ENCODE results near the gene TTC13. TPM values are rescaled to one million over a fixed set of nuclear protein-coding genes. Genes with fewer than 3 reads are reported as not detected.

The TTC13 gene
- total RNA-seq, 4 donors from 2014 or later = 8.4 to 27.0 (median 11.5) TPM

DNA sequence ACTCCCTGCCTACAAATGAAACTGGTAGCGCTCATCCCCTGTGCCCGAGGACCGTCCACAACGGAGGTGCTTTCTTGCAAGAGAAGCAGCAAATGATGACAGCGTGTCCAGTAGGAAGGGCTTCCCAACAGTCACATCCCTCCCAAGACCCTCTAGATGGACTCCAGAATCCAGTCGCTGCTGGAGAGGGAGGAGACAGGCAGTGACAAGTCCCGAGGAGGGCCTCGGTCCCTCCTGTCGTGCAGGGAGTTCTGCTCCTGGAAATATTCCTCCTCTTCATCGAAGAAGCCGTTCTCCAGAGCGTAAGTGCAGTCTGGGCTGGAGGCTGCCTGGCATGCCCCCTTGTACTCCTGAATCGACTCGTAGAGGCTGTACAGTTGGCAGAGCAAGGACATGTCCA lies 41.0 kb upstream of the TTC13 start:
- Histone ChIP-seq H3K36me3 (peaks cover 0 to 10% (median 0%) of the 10 kb centered on the region in 4 donors), H3K27me3 (peaks cover 0 to 16% (median 0%) of the 10 kb centered on the region in 4 donors), H3K4me1 (peaks cover 0 to 4% (median 2%) of the 10 kb centered on the region in 4 donors), H3K27ac (replicated peaks in 1 of 4) (no peak overlapping the region), H3K9me3 (no peaks in the 10 kb centered on the region), H3K4me3 (no peak overlapping the region)
- WGBS = 92% methylated on average over 14 of the region's 14 CpGs
- intact Hi-C loops (cut with DNase I) = no loop called here
- TF ChIP-seq EP300 (IDR thresholded peaks at IDR 0.05) = no peak
- TF ChIP-seq, protein P1, sequence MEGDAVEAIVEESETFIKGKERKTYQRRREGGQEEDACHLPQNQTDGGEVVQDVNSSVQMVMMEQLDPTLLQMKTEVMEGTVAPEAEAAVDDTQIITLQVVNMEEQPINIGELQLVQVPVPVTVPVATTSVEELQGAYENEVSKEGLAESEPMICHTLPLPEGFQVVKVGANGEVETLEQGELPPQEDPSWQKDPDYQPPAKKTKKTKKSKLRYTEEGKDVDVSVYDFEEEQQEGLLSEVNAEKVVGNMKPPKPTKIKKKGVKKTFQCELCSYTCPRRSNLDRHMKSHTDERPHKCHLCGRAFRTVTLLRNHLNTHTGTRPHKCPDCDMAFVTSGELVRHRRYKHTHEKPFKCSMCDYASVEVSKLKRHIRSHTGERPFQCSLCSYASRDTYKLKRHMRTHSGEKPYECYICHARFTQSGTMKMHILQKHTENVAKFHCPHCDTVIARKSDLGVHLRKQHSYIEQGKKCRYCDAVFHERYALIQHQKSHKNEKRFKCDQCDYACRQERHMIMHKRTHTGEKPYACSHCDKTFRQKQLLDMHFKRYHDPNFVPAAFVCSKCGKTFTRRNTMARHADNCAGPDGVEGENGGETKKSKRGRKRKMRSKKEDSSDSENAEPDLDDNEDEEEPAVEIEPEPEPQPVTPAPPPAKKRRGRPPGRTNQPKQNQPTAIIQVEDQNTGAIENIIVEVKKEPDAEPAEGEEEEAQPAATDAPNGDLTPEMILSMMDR (IDR thresholded peaks at IDR 0.05) = no peak
- no peak for TF ChIP-seq POLR2A (IDR thresholded peaks at IDR 0.05; ENCODE audit: low read depth)
- TF ChIP-seq POLR2AphosphoS5 (IDR thresholded peaks at IDR 0.05) = no peak
- peak; percentile 72 for DNase-seq (ENCODE audit: extremely low spot score)

DNA sequence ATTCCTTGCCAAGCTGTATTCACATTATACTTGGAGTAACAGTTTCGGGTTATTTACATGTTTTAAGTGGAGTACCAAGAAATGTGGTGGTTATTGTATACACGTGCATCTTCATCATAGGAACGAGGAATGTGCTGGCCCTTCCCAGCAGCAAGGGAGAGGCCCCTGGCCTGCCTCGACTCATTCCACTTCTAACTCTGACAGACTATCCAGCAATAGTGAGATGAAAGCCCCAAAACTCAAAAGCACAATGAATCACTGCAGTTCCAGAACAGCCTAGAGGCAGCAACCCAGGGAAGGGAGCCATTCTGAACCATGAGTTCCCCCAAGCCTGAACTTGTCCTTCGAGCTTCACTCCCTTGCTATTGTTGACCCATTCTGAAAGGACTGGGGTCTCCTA lies 38.3 kb upstream of the TTC13 start:
- no peak overlapping the region for H3K4me3 ChIP-seq
- intact Hi-C loops (cut with DNase I) = no loop called here
- H3K27ac ChIP-seq (replicated peaks in 1 of 4) = no peak overlapping the region
- H3K4me1 ChIP-seq = peaks cover 0 to 4% (median 2%) of the 10 kb centered on the region in 4 donors
- WGBS = 87% methylated on average over 4 of the region's 5 CpGs
- peaks cover 0 to under 1% (median 0%) of the 10 kb centered on the region in 4 donors for H3K9me3 ChIP-seq
- DNase-seq (ENCODE audit: extremely low spot score) = peak; percentile 90
- peaks cover 0 to 10% (median 0%) of the 10 kb centered on the region in 4 donors for H3K36me3 ChIP-seq
- peaks cover 0 to 16% (median 0%) of the 10 kb centered on the region in 4 donors for H3K27me3 ChIP-seq
- TF ChIP-seq EP300 (IDR thresholded peaks at IDR 0.05) (no peak), POLR2A (IDR thresholded peaks at IDR 0.05; ENCODE audit: low read depth) (no peak)

DNA sequence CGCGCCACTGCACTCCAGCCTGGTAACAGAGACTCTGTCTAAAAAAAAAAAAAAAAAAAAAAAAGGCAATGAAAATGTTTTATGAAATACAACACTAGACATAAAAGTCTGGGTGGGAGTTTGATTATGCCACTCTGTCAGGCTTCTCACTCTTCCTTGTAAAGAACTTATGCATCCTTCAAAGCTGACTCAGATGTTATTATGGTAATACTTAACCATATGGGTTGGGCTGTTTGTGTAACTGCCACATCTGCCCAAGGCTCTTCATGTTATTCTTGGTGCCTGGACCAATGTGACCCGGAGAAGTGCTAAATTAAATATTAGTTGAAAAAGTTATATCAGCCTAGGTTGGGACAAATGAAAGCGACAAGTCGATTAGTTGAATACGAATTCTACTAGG lies 37.6 kb upstream of the TTC13 start:
- H3K36me3 ChIP-seq = peaks cover 0 to 10% (median 0%) of the 10 kb centered on the region in 4 donors
- no peak for TF ChIP-seq EP300 (IDR thresholded peaks at IDR 0.05)
- TF ChIP-seq POLR2A (IDR thresholded peaks at IDR 0.05; ENCODE audit: low read depth) = no peak
- peaks cover 0 to 16% (median 0%) of the 10 kb centered on the region in 4 donors for H3K27me3 ChIP-seq
- peaks cover 0 to 4% (median 0%) of the 10 kb centered on the region in 4 donors for H3K9me3 ChIP-seq
- intact Hi-C loops (cut with DNase I) = no loop called here
- no peak for DNase-seq (ENCODE audit: extremely low spot score)
- H3K4me3 ChIP-seq = no peak overlapping the region
- no peak overlapping the region for H3K27ac ChIP-seq (replicated peaks in 1 of 4)
- H3K4me1 ChIP-seq = peaks cover 0 to 4% (median 2%) of the 10 kb centered on the region in 4 donors
- WGBS = 91% methylated on average over 6 of the region's 6 CpGs

DNA sequence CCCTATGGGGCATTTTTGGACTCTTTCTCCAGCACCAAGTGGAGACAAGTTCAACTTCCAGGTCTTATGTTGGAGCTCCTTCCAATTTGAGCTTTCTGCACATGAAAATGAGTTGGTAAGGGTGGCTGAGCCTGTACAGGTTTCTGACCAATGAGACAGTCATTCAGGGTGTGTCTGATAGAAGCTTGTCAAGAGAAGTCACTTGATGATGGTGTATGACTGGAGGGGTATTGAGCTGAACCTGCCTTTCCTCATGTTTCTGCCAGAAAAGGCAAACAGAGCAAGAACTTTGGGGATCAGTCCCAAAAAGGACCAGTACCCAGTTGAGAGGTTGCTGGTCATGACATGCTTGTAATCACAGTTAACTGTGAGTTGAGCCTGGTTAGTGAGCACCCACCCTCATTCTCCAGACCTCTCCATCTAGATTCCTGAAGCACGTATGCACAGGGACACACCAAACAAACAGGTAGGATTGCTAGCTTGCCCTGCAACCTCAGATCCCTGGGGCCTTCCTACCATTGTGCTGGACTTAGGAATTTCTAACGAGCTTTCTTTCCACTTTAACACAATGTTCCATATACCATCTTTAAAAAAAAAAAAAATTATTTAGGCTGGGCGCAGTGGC lies 34.8 kb upstream of the TTC13 start:
- no peak for TF ChIP-seq POLR2A (IDR thresholded peaks at IDR 0.05; ENCODE audit: low read depth)
- no peak for TF ChIP-seq POLR2AphosphoS5 (IDR thresholded peaks at IDR 0.05)
- TF ChIP-seq, protein P1 (IDR thresholded peaks at IDR 0.05) = no peak
- no peak for TF ChIP-seq EP300 (IDR thresholded peaks at IDR 0.05)
- Histone ChIP-seq H3K4me1 (no peaks in the 10 kb centered on the region), H3K27ac (replicated peaks in 1 of 4) (no peak overlapping the region), H3K27me3 (peaks cover 0 to 22% (median 0%) of the 10 kb centered on the region in 4 donors), H3K4me3 (no peak overlapping the region), H3K9me3 (peaks cover 0 to 4% (median 0%) of the 10 kb centered on the region in 4 donors), H3K36me3 (peaks cover 0 to 10% (median 0%) of the 10 kb centered on the region in 4 donors)
- intact Hi-C loops (cut with DNase I) = no loop called here
- no peak for DNase-seq (ENCODE audit: extremely low spot score)
- WGBS = 67% methylated on average over 3 of the region's 3 CpGs

DNA sequence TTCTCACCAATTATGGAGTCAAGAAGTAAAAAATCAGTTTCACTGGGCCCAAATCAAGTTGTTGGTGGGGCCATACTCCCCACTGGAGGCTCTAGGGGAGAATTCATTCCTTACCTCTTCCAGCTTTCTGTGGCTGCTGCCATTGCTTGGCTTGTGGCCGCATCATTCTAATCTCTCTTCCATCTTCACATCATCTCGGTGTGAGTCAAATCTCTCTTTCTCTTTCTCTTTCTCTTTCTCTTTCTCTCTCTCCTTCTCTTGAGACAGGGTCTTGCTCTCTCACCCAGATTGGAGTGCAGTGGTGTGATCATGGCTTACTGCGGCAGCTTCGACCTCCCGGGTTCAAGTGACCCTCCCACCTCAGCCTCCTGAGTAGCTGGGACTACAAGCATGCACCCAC lies 33.3 kb upstream of the TTC13 start:
- Histone ChIP-seq H3K4me3 (no peak overlapping the region), H3K9me3 (peaks cover 0 to 9% (median 6%) of the 10 kb centered on the region in 4 donors), H3K27ac (replicated peaks in 1 of 4) (no peak overlapping the region), H3K4me1 (no peaks in the 10 kb centered on the region), H3K27me3 (peaks cover 0 to 7% (median 0%) of the 10 kb centered on the region in 4 donors), H3K36me3 (no peaks in the 10 kb centered on the region)
- no peak for TF ChIP-seq POLR2A (IDR thresholded peaks at IDR 0.05; ENCODE audit: low read depth)
- TF ChIP-seq EP300 (IDR thresholded peaks at IDR 0.05) = no peak
- TF ChIP-seq, protein P1 (IDR thresholded peaks at IDR 0.05) = no peak
- TF ChIP-seq POLR2AphosphoS5 (IDR thresholded peaks at IDR 0.05) = no peak
- whole genome bisulfite sequencing = 94% methylated on average over 5 of the region's 5 CpGs
- intact Hi-C loops (cut with DNase I) = no loop called here
- no peak for DNase-seq (ENCODE audit: extremely low spot score)
